Trophoblast cell (in vitro differentiated cells and primary cell): Measurements from ENCODE around the gene KLK10.

Source experiments
- DNase-seq, 2 donors: peaks; one replicate each; pipeline ENCODE4 v3.0.0-alpha.2; 2016
- H2AFZ ChIP-seq: 2 replicates; pipeline ENCODE4 v1.6.1; 2013; ENCODE audit warnings: low read length, moderate library complexity, mild to moderate bottlenecking; ENCODE audit not compliant: insufficient read depth, poor library complexity
- H2AK5ac ChIP-seq: 2 replicates; pipeline ENCODE4 v1.6.1; 2013; ENCODE audit warnings: mild to moderate bottlenecking, low read length
- H2BK120ac ChIP-seq: 2 replicates; pipeline ENCODE4 v1.6.1; 2013; ENCODE audit warnings: low read length, mild to moderate bottlenecking, moderate library complexity; ENCODE audit not compliant: insufficient read depth, poor library complexity
- H2BK12ac ChIP-seq: 2 replicates; pipeline ENCODE4 v1.6.1; 2013; ENCODE audit warnings: mild to moderate bottlenecking, low read length, moderate library complexity
- H2BK5ac ChIP-seq: 2 replicates; pipeline ENCODE4 v1.6.1; 2013; ENCODE audit warnings: low read length, low read depth, moderate library complexity, mild to moderate bottlenecking; ENCODE audit not compliant: poor library complexity
- H3K14ac ChIP-seq: 2 replicates; pipeline ENCODE4 v1.6.1; 2013; ENCODE audit warnings: mild to moderate bottlenecking, low read length
- H3K18ac ChIP-seq: 2 replicates; pipeline ENCODE4 v1.6.1; 2013; ENCODE audit warnings: mild to moderate bottlenecking, low read length
- H3K23ac ChIP-seq: 2 replicates; pipeline ENCODE4 v1.6.1; 2013; ENCODE audit warnings: low read length
- H3K27ac ChIP-seq: 2 replicates; pipeline ENCODE4 v1.5.1; 2013; ENCODE audit warnings: low read depth, mild to moderate bottlenecking, inconsistent platforms, low read length, moderate library complexity
- H3K27me3 ChIP-seq: 2 replicates; pipeline ENCODE4 v1.6.1; 2013; ENCODE audit warnings: inconsistent platforms, mild to moderate bottlenecking, low read length, moderate library complexity; ENCODE audit not compliant: insufficient read depth
- H3K36me3 ChIP-seq, 2 experiments: 1 replicate in 1 of 2; 2 replicates in 1 of 2; pipeline ENCODE4 v1.6.1; 2013; ENCODE audit warnings: low read length in 2 of 2, mild to moderate bottlenecking in 2 of 2, moderate library complexity in 1 of 2; ENCODE audit not compliant: insufficient read depth in 2 of 2, control insufficient read depth in 1 of 2
- H3K4ac ChIP-seq: 2 replicates; pipeline ENCODE4 v1.6.1; 2013; ENCODE audit warnings: low read depth, mild to moderate bottlenecking, low read length, moderate library complexity
- H3K4me1 ChIP-seq, 2 experiments: 1 replicate in 1 of 2; 2 replicates in 1 of 2; pipeline ENCODE4 v1.6.1; 2013; ENCODE audit warnings: low read length in 2 of 2, mild to moderate bottlenecking in 2 of 2, moderate library complexity in 1 of 2; ENCODE audit not compliant: insufficient read depth in 2 of 2, control insufficient read depth in 1 of 2
- H3K4me2 ChIP-seq: 2 replicates; pipeline ENCODE4 v1.6.1; 2013; ENCODE audit warnings: inconsistent platforms, mild to moderate bottlenecking, low read length, moderate library complexity
- H3K4me3 ChIP-seq: 2 replicates; pipeline ENCODE4 v1.5.1; 2013; ENCODE audit warnings: mild to moderate bottlenecking, low read depth, low read length, inconsistent platforms
- H3K79me1 ChIP-seq: one replicate; pipeline ENCODE4 v1.6.1; 2013; ENCODE audit warnings: low read length
- H3K79me2 ChIP-seq: 2 replicates; pipeline ENCODE4 v1.6.1; 2013; ENCODE audit warnings: low read length, mild to moderate bottlenecking; ENCODE audit not compliant: control insufficient read depth, insufficient read depth, poor library complexity
- H3K9ac ChIP-seq: 2 replicates; pipeline ENCODE4 v1.6.1; 2013; ENCODE audit warnings: mild to moderate bottlenecking, low read length
- H3K9me3 ChIP-seq: 2 replicates; pipeline ENCODE4 v1.6.1; 2013; ENCODE audit warnings: low read depth, mild to moderate bottlenecking, control low read depth, inconsistent platforms, low read length; ENCODE audit not compliant: insufficient read depth
- H4K12ac ChIP-seq: 2 replicates; pipeline ENCODE4 v1.6.1; 2013; ENCODE audit warnings: low read depth, mild to moderate bottlenecking, low read length, moderate library complexity
- H4K8ac ChIP-seq: 2 replicates; pipeline ENCODE4 v1.6.1; 2013; ENCODE audit warnings: low read depth, mild to moderate bottlenecking, low read length, moderate library complexity
- H4K91ac ChIP-seq: one replicate; pipeline ENCODE4 v1.6.1; 2013; ENCODE audit warnings: low read depth, mild to moderate bottlenecking, low read length, moderate library complexity
- WGBS: extraction: QIAGEN DNeasy Blood & Tissue Kit; methylation state at CpG from one replicate; pipeline ENCODE4 v1.1.7; 2013; ENCODE audit warnings: missing lambda C conversion rate; ENCODE audit not compliant: insufficient read length, insufficient coverage; ENCODE audit errors: extremely low coverage; 5-methylcytosine and 5-hydroxymethylcytosine counted together

KLK10 gene

GRCh38 chr19:51030631-51031030 lies 11.1 kb upstream of the KLK10 start:
- Histone ChIP-seq H3K4me1 (no peaks in the 10 kb centered on the region), H3K4me2 (no peak overlapping the region), H4K91ac (no peak overlapping the region), H3K4me3 (no peak overlapping the region), H4K12ac (no peak overlapping the region), H3K79me2 (no peaks in the 10 kb centered on the region), H3K27ac (no peak overlapping the region), H4K8ac (no peak overlapping the region), H3K9me3 (no peaks in the 10 kb centered on the region), H3K36me3 (no peaks in the 10 kb centered on the region), H3K27me3 (no peaks in the 10 kb centered on the region), H3K18ac (no peak overlapping the region), H3K9ac (no peak overlapping the region), H3K4ac (no peak overlapping the region), H3K14ac (no peak overlapping the region), H2BK120ac (no peak overlapping the region), H2AK5ac (no peak overlapping the region), H2BK5ac (no peak overlapping the region), H2AFZ (no peak overlapping the region), H3K23ac (no peak overlapping the region), H2BK12ac (no peak overlapping the region), H3K79me1 (no peaks in the 10 kb centered on the region)
- DNase-seq = no peak
- WGBS = no CpG with 5 or more reads among the region's 13 CpGs

DNA sequence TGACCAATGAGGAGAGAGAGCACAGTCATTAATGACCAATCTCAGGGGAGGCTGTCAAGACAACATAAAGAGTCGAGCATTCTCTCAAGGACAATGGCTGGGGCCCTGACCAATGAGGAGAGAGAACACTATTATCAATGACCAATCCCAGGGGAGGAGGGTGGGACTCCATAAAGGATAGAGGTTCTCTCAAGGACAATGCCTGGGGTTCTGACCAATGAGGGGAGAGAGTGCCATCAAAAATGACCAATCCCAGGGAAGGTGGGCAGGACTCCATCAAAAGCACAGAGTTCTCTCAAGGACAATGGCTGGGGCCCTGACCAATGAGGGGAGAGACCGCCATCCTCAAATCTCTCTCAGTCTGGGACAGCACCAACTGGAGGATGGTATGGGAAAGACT lies 10.2 kb upstream of the KLK10 start:
- no peak for DNase-seq
- Histone ChIP-seq H3K36me3 (no peaks in the 10 kb centered on the region), H3K27me3 (no peaks in the 10 kb centered on the region)

GRCh38 chr19:51027873-51028272 lies 8.4 kb upstream of the KLK10 start:
- Histone ChIP-seq H3K4me3 (no peak overlapping the region), H3K23ac (no peak overlapping the region), H3K27ac (no peak overlapping the region), H3K9me3 (no peaks in the 10 kb centered on the region), H3K79me2 (no peaks in the 10 kb centered on the region), H2BK120ac (no peak overlapping the region), H2AFZ (no peak overlapping the region), H3K27me3 (no peaks in the 10 kb centered on the region), H3K79me1 (no peaks in the 10 kb centered on the region), H4K8ac (no peak overlapping the region), H4K91ac (no peak overlapping the region), H2AK5ac (no peak overlapping the region), H2BK5ac (no peak overlapping the region), H3K14ac (no peak overlapping the region), H3K36me3 (no peaks in the 10 kb centered on the region), H3K4ac (no peak overlapping the region), H2BK12ac (no peak overlapping the region), H4K12ac (no peak overlapping the region), H3K18ac (no peak overlapping the region), H3K9ac (no peak overlapping the region), H3K4me2 (no peak overlapping the region), H3K4me1 (no peaks in the 10 kb centered on the region)
- no peak for DNase-seq
- no CpG with 5 or more reads among the region's 5 CpGs for WGBS

More for the DNA sequence above, 10.2 kb upstream of the KLK10 start:
- no peak overlapping the region for H2AFZ ChIP-seq
- H3K4ac ChIP-seq = no peak overlapping the region
- H4K91ac ChIP-seq = no peak overlapping the region
- no peak overlapping the region for H2BK5ac ChIP-seq
- no peaks in the 10 kb centered on the region for H3K9me3 ChIP-seq
- H3K79me1 ChIP-seq = no peaks in the 10 kb centered on the region
- no peak overlapping the region for H3K4me3 ChIP-seq
- H4K8ac ChIP-seq = no peak overlapping the region
- no CpG with 5 or more reads among the region's 2 CpGs for WGBS
- no peak overlapping the region for H4K12ac ChIP-seq
- no peak overlapping the region for H3K23ac ChIP-seq
- no peak overlapping the region for H2AK5ac ChIP-seq
- H3K9ac ChIP-seq = no peak overlapping the region
- H2BK12ac ChIP-seq = no peak overlapping the region
- no peaks in the 10 kb centered on the region for H3K79me2 ChIP-seq
- H3K27ac ChIP-seq = no peak overlapping the region
- H3K18ac ChIP-seq = no peak overlapping the region
- H3K4me2 ChIP-seq = no peak overlapping the region
- no peak overlapping the region for H2BK120ac ChIP-seq
- no peak overlapping the region for H3K14ac ChIP-seq
- no peaks in the 10 kb centered on the region for H3K4me1 ChIP-seq

DNA sequence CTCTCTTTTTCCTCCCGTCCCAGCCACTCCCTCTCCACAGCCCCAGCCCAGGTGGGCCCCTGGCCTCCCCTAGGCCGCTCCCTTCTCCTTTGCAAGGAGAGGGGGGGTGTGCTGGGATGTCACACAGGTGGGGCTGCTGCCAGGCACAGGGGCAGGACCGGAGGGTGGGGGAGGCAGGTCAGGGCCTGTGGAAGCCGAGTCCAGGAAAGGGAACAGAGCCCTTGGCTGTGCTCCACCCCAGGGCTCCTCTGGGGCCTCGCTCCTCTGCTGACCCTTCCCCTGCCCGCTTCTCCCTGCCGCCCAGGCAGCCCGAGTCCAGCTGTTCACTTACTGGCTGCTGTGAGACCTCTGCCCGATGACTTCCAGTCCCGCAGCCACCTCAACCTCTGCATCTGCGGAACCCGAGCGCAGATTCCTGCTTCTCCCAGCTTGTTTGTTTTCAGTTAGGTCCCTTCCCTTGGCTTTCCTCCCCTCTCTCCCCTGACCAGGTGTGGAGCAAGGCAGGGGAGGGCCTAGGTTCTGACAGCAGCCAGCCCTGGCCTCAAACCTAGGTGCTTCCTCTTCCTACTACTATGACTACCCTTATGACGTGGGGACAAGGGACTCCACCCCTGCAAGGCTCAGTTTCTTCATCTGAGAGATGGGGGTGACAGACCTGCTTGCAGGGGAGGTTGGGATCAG lies 7.8 kb upstream of the KLK10 start:
- DNase-seq = no peak
- Histone ChIP-seq H3K79me1 (no peaks in the 10 kb centered on the region), H3K36me3 (no peaks in the 10 kb centered on the region)

More for the DNA sequence above, 7.8 kb upstream of the KLK10 start:
- H3K4ac ChIP-seq = no peak overlapping the region
- no peak overlapping the region for H3K4me2 ChIP-seq
- no peak overlapping the region for H3K23ac ChIP-seq
- H2BK120ac ChIP-seq = no peak overlapping the region
- H3K9ac ChIP-seq = peak overlapping the region; percentile 29
- no peaks in the 10 kb centered on the region for H3K27me3 ChIP-seq
- no peaks in the 10 kb centered on the region for H3K9me3 ChIP-seq
- H4K12ac ChIP-seq = no peak overlapping the region
- H3K4me3 ChIP-seq = no peak overlapping the region
- no peak overlapping the region for H3K27ac ChIP-seq
- no CpG with 5 or more reads among the region's 14 CpGs for WGBS
- H3K14ac ChIP-seq = no peak overlapping the region
- H2AK5ac ChIP-seq = no peak overlapping the region
- H3K4me1 ChIP-seq = no peaks in the 10 kb centered on the region
- H2BK5ac ChIP-seq = no peak overlapping the region
- H3K18ac ChIP-seq = no peak overlapping the region
- H4K8ac ChIP-seq = no peak overlapping the region
- H3K79me2 ChIP-seq = no peaks in the 10 kb centered on the region
- H2BK12ac ChIP-seq = no peak overlapping the region
- H4K91ac ChIP-seq = no peak overlapping the region
- H2AFZ ChIP-seq = no peak overlapping the region
